HUDEP-2 (cell line): ENCODE results near the gene LIN28B.
"Not testable (repeated sequence)": the region's sequence is repeated elsewhere in the genome, so short reads cannot be mapped to it uniquely, and the experiment has no call there.

Source experiments
- DNase-seq, 76 experiments: peaks; one replicate each; lab custom pipeline; 2025; ENCODE audit not compliant: unreplicated experiment in 76 of 76; lab: John Stamatoyannopoulos, UW

LIN28B gene

GRCh38 chr6:105005451-105005850, 48.5 kb downstream of the LIN28B start:
- DNase-seq, result no peak

- not testable (repeated sequence) for DNase-seq
Measured at GRCh38 chr6:105013459-105013858, 56.6 kb downstream of the LIN28B start.

- DNase-seq, result no peak
Measured at GRCh38 chr6:105014448-105014847, 57.5 kb downstream of the LIN28B start.

GRCh38 chr6:105014954-105015353, 58.0 kb downstream of the LIN28B start:
- no peak for DNase-seq

- DNase-seq, result no peak
Measured at GRCh38 chr6:105015482-105015881, 58.6 kb downstream of the LIN28B start.

GRCh38 chr6:105019285-105019684, 62.4 kb downstream of the LIN28B start:
- no peak for DNase-seq

- no peak for DNase-seq
Measured at GRCh38 chr6:105021399-105021798, 64.5 kb downstream of the LIN28B start.

GRCh38 chr6:105022416-105022815, 65.5 kb downstream of the LIN28B start:
- no peak for DNase-seq

GRCh38 chr6:105024803-105025202, 67.9 kb downstream of the LIN28B start:
- DNase-seq, result no peak

GRCh38 chr6:105028898-105029297, 72.0 kb downstream of the LIN28B start:
- DNase-seq, result no peak

GRCh38 chr6:105029581-105029980, 72.7 kb downstream of the LIN28B start:
- DNase-seq, result no peak

GRCh38 chr6:105034470-105034869, 77.6 kb downstream of the LIN28B start:
- no peak for DNase-seq

GRCh38 chr6:105035299-105035698, 78.4 kb downstream of the LIN28B start:
- no peak for DNase-seq

GRCh38 chr6:105036351-105036750, 79.4 kb downstream of the LIN28B start:
- DNase-seq, result no peak

GRCh38 chr6:105038259-105038658, 81.4 kb downstream of the LIN28B start:
- DNase-seq, result no peak

GRCh38 chr6:105041880-105042279, 85.0 kb downstream of the LIN28B start:
- DNase-seq, result no peak

GRCh38 chr6:105042648-105043047, 85.7 kb downstream of the LIN28B start:
- no peak for DNase-seq

- DNase-seq, result no peak
Measured at GRCh38 chr6:105043979-105044378, 87.1 kb downstream of the LIN28B start.

- no peak for DNase-seq
Measured at GRCh38 chr6:105045526-105045925, 88.6 kb downstream of the LIN28B start.

GRCh38 chr6:105051941-105052471, 95.1 kb downstream of the LIN28B start:
- no peak for DNase-seq

- no peak for DNase-seq
Measured at GRCh38 chr6:105056646-105057045, 99.7 kb downstream of the LIN28B start.

GRCh38 chr6:105057160-105057559, 100.3 kb downstream of the LIN28B start:
- DNase-seq, result no peak

- DNase-seq, result no peak
Measured at GRCh38 chr6:105058316-105058715, 101.4 kb downstream of the LIN28B start.
